GM18507 (cell line): ENCODE data around the gene BLID.

Source experiments
- DNase-seq: peaks from one replicate; pipeline ENCODE4 v3.0.0; 2011; ENCODE audit warnings: low read depth; ENCODE audit not compliant: insufficient read length; ENCODE audit errors: extremely low spot score
- FAIRE-seq: peaks from 2 replicates; lab custom pipeline; 2011; peaks lifted over from hg19 to GRCh38; lab: Jason Lieb, UNC

Gene BLID

GRCh38 chr11:122108828-122109227, 7.2 kb downstream of the BLID start:
- FAIRE-seq = no peak
- DNase-seq = no peak

- FAIRE-seq (no peak), DNase-seq (no peak)
Observed at GRCh38 chr11:122108192-122108799, 7.7 kb downstream of the BLID start.

GRCh38 chr11:122107566-122107965, 8.4 kb downstream of the BLID start:
- DNase-seq (no peak), FAIRE-seq (no peak)

- no peak for DNase-seq
- no peak for FAIRE-seq
Observed at GRCh38 chr11:122107045-122107444, 9.0 kb downstream of the BLID start.

- DNase-seq (no peak), FAIRE-seq (no peak)
Observed at GRCh38 chr11:122105044-122105758, 10.8 kb downstream of the BLID start.

GRCh38 chr11:122104341-122104740, 11.7 kb downstream of the BLID start:
- FAIRE-seq = no peak
- no peak for DNase-seq

- DNase-seq (no peak), FAIRE-seq (no peak)
Observed at GRCh38 chr11:122103726-122104125, 12.3 kb downstream of the BLID start.

- DNase-seq (no peak), FAIRE-seq (no peak)
Observed at GRCh38 chr11:122103321-122103720, 12.7 kb downstream of the BLID start.

- DNase-seq = no peak
- FAIRE-seq = no peak
Observed at GRCh38 chr11:122102426-122102825, 13.6 kb downstream of the BLID start.

GRCh38 chr11:122101625-122102291, 14.3 kb downstream of the BLID start:
- DNase-seq (no peak), FAIRE-seq (no peak)

- no peak for FAIRE-seq
Observed at GRCh38 chr11:122100756-122101080, 15.3 kb downstream of the BLID start.

GRCh38 chr11:122100037-122100755, 15.8 kb downstream of the BLID start:
- DNase-seq (no peak), FAIRE-seq (no peak)

More at GRCh38 chr11:122100756-122101080, 15.3 kb downstream of the BLID start:
- no peak for DNase-seq

GRCh38 chr11:122099374-122100036, 16.5 kb downstream of the BLID start:
- DNase-seq (no peak), FAIRE-seq (no peak)

- DNase-seq = no peak
- no peak for FAIRE-seq
Observed at GRCh38 chr11:122098261-122098980, 17.6 kb downstream of the BLID start.

- DNase-seq (no peak), FAIRE-seq (no peak)
Observed at GRCh38 chr11:122097419-122098001, 18.5 kb downstream of the BLID start.

GRCh38 chr11:122096272-122097112, 19.5 kb downstream of the BLID start:
- FAIRE-seq (no peak), DNase-seq (no peak)

- DNase-seq (no peak), FAIRE-seq (no peak)
Observed at GRCh38 chr11:122095681-122096262, 20.2 kb downstream of the BLID start.

- FAIRE-seq = no peak
Observed at GRCh38 chr11:122094836-122095235, 21.2 kb downstream of the BLID start.

More at GRCh38 chr11:122094836-122095235, 21.2 kb downstream of the BLID start:
- DNase-seq = no peak
